GM18867 (cell line): Measurements from ENCODE around the gene ITSN2.

Source experiments
- ATAC-seq: cut with Tn5 transposase; IDR thresholded peaks from one replicate; pipeline ENCODE4 v1.9.1; 2021; ENCODE audit warnings: mild to moderate bottlenecking, moderate library complexity; ENCODE audit not compliant: unreplicated experiment

The ITSN2 gene

DNA sequence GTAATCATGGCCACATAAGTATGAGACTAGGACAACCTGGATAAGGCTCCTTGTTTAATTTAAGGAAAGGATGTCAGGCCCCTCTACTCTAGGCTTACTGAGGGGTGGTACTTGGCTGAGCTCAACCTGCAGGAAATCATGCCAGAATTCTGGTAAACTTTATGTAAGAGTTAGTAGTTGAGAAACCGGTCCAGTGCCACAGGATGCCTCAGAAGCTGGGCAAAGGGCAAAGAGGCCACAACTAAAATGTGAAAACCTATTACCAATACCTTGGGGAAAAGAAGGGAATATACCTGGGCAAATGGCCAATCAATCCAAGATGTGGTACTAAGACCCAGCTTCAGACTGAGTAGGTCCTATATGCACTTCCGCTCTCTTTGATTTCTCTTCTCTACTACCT is 86.7 kb downstream of the ITSN2 start:
- ATAC-seq, result no peak

DNA sequence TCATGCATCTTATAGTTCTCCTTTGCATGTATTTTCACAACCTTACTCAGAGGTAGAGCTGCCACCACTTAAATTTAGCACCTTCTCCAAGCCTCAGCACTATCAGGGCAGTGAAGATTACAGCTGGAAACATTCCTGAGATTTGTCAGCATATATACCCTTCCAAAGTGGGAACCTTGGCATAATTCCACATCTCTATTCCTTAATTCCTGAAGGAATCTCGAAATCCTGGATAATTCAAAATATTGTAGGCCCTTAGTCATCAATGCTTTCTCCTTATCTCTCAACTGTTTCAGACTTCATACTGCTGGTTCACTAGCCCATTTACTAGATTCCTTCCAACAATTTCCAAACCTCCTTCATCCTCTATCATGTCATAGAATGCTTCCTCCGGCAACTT is 87.4 kb downstream of the ITSN2 start:
- ATAC-seq, result no peak

DNA sequence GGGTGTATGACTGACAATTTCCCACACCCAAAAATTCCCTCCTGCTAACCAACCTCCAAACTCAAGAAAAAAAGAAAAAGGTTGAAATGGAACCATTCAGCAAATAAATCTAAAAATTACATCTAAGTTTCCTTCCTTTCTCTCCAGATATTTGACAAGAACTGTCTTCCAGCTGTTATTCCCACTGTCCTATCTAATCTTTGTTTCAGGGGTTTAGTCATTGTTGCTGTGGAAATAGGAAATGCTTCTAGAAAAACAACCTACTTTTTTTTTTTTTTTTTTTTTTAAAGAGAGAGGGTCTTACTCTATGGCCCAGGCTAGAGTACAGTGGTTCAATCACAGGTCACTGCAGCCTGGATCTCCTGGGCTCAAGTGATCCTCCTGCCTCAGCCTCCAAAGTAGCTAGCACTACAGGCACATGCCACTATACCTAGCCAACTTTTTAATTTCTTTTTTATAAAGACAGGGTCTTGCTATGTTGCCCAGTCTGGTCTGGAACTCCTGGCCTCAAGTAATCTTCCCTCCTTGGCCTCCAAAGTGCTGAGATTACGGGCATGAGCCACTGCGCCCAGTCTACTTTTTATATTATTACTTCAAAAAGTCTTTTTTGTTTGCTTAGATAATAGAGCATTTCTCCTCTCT is 88.1 kb downstream of the ITSN2 start:
- ATAC-seq, result no peak

DNA sequence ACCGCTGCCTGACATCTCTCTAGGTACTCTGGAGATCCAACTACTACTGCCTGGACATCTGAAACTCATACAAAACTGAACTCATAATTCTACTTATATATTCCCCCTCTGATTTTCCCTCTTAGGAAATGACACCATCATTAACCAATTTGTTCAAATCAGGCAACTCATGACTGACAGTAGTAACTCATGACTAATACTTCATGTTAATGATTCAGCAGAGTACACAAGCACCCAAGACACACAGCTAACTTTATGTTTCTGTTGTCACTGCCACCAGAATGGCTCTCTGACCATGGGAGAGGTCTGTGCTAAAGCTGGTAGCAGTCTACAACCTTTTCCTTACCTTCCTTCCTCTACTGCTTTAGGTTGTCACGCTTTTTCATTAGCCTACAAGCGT is 91.1 kb downstream of the ITSN2 start:
- ATAC-seq, result no peak

DNA sequence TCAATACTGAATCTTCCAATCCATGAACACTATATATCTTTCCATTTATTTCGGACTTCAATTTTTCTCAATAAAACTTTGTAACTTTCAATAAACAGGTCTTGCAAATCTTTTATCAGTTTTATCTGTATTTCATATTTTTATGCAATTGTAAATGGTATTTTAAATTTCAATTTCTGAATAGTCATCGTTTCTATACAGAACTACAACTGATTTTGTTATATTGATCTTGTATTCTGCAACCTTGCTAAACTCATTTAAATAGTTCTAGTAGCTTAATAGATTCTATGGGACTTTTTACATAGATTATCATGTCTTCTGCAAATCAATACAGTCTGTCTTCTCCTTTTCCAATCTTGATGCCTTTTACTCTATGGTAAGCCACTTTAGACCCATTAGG is 95.1 kb downstream of the ITSN2 start:
- ATAC-seq, result no peak

DNA sequence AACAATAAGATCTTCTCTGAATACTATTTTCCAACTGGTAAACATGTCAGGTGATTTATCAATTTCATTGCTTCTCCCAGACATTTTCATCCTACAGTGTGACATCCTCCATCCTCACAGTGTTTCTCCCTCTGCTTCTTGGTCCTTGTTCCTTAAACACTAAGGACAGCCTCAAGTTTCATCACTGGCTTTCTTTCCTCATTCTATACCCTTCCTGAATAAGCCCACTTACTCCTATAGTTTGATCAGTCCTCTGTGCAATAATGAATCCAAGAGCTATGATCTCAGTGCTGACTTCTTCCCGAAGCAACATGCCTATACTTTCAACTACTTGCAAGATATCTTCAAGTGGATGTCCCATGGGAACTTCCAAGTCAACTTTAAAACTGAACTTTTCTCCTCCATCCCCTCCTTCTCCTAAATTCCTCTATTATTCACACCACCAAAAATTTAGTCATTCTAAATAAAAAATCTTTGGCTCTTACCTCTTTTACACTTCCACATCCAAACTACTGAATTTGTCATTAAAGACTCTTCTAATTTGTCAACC is 97.8 kb downstream of the ITSN2 start:
- no peak for ATAC-seq

DNA sequence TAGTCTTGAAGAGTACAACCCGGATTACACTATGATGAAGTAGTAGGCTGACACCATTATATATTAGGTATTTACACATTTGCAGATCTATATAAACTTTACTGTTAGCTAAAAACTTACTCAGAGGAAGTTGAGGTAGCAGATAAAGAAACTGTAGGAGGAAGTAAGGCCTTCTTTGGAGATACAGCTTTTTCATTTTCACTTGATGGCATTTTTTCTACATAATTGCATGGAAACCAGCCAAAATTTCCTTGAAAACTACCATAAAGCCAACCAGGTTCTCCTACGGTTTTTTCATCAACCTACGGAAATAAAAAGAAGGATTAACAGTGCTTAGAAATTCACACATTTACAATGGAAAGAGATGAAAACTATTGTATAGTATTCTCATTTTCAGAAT is 98.9 kb downstream of the ITSN2 start:
- no peak for ATAC-seq

DNA sequence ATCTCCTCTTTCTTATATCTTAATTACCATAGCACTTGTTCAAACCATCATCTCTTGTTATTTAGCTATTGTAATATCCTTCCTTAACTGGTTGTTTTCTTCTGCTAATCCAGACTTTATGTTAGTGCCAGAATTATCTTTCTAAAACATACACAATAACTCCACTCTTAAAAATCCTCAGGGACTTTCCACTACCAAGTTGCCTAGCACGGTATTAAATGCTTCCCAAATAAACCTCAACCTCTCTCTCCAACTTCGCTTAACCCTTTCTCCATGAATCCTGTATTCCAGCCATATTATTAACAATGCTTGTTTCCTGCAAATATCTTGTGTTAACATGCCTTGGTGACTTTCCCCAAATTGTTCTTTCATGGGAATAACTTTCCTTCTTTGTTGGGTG is 101.0 kb downstream of the ITSN2 start:
- ATAC-seq, result no peak

DNA sequence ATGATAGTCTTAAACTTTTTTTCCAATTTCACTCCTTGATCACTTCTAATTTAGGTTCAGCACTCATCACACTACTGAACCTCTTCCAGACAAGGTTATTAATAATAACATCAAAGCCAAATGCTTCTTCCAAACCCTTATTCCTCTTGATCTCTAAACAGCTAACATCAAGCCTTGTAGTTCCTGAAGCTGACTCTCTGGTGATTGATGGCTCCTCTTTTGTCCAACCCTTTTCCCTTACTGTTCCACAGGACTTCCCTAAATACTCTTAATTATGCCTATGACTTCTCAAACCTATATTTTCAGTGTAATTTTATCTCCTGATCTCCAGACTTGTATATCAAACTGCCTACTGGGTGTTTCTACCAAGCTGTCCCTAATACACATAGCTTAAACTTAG is 101.6 kb downstream of the ITSN2 start:
- no peak for ATAC-seq

DNA sequence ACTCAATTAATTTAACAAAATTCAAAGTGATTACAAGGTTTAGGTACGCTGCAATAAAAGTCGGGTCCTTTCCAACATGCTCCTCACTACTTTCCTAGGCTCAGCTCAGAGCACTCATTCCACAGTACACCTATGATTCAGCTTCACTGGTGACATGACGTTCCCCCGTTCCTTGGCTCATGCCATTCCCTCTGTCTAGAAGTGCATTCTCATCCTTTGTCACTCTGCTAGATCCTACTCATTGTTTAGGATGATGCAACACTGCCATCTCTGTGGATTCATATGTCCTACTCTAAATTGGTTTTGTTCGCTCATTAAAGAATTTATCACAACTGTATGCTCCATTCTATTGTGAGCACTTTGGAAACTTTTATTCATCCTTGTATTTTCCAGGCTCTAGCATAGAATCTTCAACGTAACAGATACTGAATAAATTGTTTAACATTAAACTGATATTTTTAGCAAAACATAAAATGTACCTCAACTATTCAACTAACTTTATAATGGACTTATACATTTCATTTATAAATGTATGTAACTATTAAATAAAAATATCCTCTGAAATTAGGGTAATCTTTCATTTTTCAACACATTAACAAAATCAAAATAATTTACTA is 106.9 kb downstream of the ITSN2 start:
- no peak for ATAC-seq

DNA sequence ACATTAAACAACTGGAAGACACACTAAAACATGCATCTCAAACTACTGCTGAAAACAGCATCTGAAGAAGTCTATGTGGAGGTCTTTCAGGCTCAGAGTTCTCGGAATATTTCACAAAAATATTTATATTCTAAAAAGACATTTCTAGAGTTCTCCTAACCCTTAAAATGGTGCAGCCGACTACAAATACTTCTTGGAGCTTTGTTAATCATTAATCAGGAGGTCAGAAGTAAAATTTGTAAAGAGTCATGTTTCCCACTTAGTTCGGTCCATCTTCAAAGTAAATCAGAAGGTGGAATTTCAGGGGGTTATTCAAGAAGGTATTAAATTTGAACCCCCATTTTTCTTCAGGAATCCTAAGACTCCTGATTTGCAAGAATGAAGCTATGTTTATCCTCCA is 112.7 kb downstream of the ITSN2 start:
- no peak for ATAC-seq

DNA sequence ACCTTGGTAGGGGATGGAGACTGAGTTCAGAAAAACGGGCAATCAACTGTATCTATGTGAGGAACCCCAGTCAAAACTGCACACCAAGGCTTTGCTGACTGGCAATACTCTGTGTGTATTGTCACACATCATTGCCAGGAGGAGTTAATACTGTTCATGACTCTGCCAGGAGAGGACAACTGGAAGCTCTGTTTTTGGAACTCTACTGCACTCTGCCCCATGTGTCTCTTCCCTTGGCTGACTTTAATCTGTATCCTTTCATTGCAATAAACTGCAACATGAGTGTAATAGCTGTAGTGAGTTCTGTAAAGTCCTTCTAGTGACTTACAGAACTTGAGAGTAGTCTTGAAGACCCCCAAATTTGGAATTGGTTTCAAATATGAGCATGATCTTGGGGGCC is 113.2 kb downstream of the ITSN2 start:
- ATAC-seq, result no peak

DNA sequence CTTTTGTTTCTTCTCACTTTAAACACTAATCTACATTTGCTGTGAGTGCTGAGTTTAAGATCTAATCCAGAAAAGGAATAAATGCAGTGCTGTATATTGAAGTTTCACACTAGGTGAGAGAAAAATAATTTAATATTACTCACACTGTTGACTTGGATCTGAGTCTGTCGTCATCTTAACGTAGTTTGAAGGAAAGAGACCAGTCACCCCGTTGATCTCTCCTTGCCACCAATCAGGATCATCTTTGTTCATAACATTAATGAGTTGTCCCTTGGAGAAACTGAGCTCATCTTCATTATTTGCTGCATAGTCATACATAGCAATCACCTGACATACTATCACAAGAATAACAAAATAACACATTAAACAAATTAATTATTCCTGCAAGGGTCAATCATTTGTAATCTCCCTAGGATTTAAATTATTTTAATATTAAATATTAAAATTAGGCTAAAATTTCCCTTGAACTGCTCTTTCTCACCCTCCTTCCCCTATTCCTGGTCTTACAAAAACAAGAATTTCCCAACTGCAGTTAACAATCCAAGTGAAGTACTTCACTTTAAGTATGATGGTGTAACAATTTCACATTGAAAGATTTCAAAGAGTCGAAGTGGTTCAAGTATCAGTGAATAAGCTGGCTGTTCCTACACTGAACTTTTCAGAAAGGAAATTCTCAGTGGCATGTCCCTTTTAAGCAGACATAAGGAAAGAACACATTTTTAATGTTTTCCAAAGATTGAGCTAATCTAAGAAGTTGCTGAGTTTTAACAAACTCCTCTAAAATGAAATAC is 114.2 kb downstream of the ITSN2 start:
- ATAC-seq, result no peak

DNA sequence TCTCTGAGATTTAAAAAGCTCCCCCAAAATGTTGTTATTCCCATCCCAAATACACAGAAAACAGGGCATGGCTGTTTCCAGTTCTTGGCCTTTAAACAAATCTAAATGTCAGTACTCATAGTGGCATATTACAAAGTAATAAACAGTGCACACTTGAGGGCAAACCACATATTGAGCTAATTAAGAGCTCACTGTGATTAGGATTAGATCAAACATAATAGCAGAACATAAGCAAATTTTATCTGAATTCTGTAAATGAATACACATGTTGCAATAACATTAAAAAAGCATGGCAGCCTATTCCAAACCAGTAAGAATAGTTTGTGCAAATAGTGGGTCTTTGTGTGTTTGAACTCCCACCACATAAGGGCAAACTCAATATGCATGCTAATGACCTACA is 118.8 kb downstream of the ITSN2 start:
- ATAC-seq, result no peak

DNA sequence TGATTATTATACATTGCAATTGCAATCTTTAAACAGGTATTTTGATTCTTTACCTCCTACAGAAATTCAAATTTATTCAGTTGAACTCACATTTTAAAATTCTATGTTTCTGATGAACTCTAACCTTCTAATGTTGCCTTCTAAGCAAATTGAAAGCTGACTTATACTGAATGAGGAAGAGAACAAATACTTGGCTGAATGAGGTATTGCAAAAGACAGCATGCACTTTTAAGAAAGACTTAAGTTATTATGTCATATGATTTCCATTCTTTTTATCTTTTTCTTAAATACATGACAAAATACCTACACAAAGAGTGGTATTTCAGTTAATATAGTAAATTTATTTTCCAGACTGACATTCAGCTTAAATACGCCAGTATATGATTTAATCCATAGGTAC is 120.8 kb downstream of the ITSN2 start:
- no peak for ATAC-seq

DNA sequence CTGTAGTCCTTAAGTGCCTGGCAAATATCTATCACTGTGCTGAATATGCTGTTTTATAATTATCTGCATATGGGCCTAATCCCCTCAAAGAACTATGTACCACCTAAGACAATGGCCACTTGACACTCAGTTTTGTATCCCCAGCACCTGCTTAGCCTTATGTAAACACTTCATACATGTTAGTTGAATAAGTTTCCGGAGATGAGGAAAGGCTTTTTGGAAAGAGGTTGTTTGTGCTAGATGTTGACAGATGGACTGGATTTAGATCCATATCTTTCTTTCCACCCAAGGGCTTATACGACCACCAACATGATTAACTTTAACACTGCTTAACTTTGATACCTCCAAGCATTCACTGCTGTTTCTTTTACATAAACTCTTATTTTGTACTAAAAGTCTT is 122.2 kb downstream of the ITSN2 start:
- no peak for ATAC-seq

DNA sequence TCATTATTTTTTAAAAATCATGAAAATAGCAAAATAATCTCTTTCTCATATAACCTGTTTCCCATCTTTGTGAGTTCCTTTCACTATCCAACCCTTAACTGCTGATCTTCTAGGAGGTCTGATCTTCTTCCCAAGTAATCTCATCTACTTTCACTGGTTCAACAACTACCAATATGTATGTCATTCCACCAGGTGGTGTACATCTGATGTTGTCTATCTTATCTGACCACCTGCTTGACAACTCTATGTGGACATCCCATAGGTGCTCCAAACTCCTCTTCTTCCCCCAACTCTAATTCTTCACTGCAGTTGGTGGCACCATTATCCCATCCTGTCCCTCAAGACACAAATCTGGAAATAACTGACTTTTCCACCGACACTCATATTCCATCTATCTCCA is 123.0 kb downstream of the ITSN2 start:
- no peak for ATAC-seq

DNA sequence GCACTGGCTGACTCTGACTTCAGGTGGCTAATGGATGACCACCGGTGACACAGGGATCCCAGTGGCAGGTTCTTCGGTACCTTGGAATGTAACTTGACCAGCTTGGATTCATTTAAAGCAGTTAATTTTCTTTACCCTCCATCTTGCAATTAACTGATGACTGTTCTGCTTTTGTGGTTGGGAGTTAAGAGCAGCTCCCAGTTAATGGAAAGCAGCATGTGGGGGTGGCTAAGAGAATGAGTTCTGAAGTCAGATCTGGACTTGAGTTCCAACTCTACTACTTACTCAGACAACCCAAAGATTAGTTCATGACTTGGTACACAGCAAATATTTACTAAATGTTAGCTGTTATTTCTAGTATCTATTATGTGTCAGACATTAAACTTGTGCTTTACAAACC is 127.0 kb downstream of the ITSN2 start:
- no peak for ATAC-seq

DNA sequence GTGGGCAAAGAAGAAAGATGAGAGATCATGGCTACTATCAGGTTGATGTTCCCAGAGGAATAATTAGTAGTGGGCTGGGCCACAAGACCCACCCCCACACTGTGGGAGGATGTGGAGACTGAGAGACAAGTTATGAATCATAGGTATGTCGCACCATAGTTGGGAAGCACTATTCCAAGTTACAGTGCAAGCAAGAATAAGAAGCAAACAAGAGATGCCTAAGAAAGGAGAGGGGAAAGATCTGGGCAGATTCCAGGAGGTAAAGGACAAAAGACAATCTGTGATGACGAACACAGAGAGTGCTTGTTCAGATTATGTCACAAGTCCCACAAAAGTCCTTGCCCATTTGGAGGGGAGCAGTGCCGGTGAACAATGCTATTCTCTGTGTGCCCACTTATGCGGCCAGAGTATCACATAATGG is 128.9 kb downstream of the ITSN2 start:
- ATAC-seq, result no peak

DNA sequence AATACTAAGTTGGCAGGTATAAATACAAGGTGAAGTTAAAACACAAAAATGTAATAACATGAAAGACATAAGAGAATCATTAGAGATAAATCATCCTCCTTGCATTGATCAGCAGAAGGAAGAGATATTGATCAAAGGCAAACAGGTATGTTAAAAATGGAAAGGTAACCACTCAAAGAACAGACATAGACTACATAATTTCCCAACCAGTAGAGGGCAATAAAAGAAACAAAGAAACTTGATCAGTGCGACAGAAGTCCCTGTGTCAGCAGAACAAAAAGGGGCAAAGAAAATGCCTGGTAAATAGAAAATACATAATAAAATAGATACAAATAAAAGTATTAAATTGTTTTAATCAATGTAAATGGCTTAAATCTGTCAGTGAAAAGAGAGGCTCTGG is 131.9 kb downstream of the ITSN2 start:
- no peak for ATAC-seq

DNA sequence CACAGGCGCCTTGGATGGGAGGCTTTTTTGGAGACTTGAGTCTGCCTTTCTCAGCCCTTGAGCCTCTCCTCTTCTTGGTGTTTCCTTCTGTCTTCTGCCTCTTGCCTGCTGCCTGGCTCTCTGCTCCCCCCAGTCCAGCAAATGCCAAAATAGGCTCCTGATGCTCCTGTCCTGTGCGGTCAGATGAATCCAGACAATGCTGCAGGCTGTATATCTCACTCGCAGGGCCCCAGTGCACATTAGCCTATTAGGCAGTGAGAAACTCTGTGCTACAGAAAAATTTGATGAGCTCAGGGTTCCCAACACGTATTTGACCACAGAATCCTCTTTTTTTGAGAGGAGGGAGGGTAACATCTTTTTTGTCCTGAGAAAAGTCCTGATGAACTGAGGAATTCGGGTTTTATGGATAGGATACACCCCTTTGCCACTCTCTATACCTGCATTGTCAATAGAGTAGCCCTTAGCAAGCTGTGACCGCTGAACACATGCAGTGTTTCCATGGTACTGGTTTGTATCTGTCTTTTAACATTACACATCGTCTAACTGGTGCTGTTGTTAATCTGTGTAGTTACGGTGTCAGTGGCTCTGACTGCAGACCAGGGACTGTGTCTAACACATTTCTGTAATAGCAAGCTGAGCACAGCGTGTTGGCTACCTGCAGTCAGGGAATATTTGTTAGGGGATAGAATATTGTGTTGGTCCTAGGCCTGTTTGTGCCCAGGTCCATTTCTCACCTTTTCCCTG is 134.7 kb downstream of the ITSN2 start:
- no peak for ATAC-seq
